ENCODE results near the gene CNTNAP2.
"Not testable (repeated sequence)": the region's sequence is repeated elsewhere in the genome, so short reads cannot be mapped to it uniquely, and the experiment has no call there.

Gene CNTNAP2

GRCh38 chr7:147579148-147579547 is 1462.5 kb downstream of the CNTNAP2 start:
- H3K27ac ChIP-seq: no peak overlapping the region
- no peak for TF ChIP-seq CTCF (conservative IDR thresholded peaks at IDR 0.05)

- TF ChIP-seq CTCF (conservative IDR thresholded peaks at IDR 0.05): no peak
- no peak overlapping the region for H3K27ac ChIP-seq
These were observed 1468.2 kb downstream of the CNTNAP2 start for GRCh38 chr7:147584771-147585193.

- no peak for TF ChIP-seq CTCF (conservative IDR thresholded peaks at IDR 0.05)
- no peak overlapping the region for H3K27ac ChIP-seq
These were observed 1469.5 kb downstream of the CNTNAP2 start for GRCh38 chr7:147586110-147586509.

GRCh38 chr7:147586526-147586925 is 1469.9 kb downstream of the CNTNAP2 start:
- TF ChIP-seq CTCF (conservative IDR thresholded peaks at IDR 0.05): no peak
- no peak overlapping the region for H3K27ac ChIP-seq

GRCh38 chr7:147593271-147594057 is 1476.9 kb downstream of the CNTNAP2 start:
- no peak overlapping the region for H3K27ac ChIP-seq
- TF ChIP-seq CTCF (conservative IDR thresholded peaks at IDR 0.05): no peak

GRCh38 chr7:147595042-147595441 is 1478.4 kb downstream of the CNTNAP2 start:
- no peak for TF ChIP-seq CTCF (conservative IDR thresholded peaks at IDR 0.05)
- H3K27ac ChIP-seq: no peak overlapping the region

- not testable (repeated sequence) for H3K27ac ChIP-seq
These were observed 1482.1 kb downstream of the CNTNAP2 start for GRCh38 chr7:147598687-147599086.

- TF ChIP-seq CTCF (conservative IDR thresholded peaks at IDR 0.05): no peak
- H3K27ac ChIP-seq: no peak overlapping the region
These were observed 1488.7 kb downstream of the CNTNAP2 start for GRCh38 chr7:147605323-147605722.

Measured in VCaP (cell line).